Limb (tissue), 2 donors: ENCODE data around the gene CFAP92.

Experiments
- DNase-seq, 2 donors: peaks; one replicate each; pipeline ENCODE4 v3.0.0-alpha.2; 2016; ENCODE audit errors: extremely low spot score in 2 of 2

CFAP92 gene

DNA sequence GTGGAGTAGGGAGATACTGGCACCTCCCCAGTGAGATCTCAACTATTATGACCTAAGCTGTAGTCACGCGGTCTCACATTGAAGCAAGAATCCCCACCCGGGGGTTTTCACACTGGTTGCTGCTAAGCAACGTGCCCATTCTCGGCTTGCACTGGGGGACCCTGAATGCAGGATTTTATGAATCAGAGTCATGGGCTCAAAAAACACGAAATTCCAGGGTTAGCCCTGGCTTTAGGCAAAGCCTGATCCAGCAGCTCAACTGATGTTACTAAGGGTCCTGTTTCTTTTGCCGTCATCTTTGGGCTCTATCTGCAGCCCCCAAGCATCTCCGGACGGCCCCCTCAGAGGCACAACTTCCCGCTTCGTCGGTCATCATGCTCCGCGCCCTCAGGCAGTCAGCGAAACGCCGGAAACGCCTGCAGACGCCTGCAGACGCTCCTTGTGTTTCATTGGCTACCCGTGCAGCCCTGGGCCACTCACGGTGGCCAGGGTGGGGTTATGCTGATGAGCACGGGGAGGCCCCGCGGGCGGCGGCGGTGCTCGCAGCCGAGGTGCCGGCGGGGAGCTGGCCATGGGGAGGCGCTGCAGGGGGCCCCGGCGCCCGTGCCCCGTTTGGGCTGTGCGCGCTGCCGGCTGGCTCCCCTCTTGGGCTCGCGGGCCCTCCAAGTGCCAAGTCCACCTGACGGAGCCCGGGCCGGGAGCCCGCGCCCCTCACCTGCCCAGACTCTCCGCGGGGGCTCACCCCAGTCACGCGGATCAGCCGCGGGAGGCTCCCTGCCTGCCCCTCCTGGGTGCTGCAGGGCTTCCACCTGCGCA lies 33.1 kb upstream of the CFAP92 start:
- peak; percentile 75 to 87 for DNase-seq

DNA sequence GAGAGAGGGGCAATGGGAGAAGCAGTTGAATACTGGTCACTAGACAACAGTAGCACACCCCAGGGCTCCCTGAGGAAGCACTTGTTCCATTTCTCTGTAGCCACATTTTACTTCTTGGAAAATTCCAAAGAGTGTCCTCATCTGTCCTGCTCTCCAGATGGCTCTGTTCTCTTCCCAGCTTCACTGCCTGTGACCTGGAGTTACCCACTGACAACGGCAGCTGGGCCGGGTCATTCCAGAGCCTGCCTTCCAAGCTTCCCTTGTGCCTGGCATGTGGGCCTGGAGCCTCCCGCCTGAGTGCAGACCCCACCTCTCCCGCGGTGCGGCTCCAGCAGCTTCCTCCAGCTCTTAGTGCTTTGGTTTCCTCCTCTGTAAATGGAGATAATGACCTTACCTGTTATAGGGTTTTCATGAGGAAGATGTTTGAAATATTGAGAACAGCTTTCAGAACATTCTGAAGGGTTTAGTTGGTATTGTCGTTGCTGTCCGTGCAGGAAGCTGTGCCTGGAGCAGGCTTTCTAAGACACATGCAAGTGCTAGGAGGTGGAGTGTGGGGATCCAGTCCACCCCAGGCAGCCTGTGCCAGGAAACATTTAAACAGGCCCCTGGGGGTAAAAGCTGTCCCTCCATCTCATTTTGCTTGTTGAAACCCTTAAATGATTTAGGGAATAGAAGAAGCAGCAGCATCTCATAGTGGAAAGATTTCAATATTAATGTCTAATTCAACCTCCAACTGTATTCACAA lies 32.0 kb upstream of the CFAP92 start:
- peak in 1 of 2 donors; percentile 24 for DNase-seq

DNA sequence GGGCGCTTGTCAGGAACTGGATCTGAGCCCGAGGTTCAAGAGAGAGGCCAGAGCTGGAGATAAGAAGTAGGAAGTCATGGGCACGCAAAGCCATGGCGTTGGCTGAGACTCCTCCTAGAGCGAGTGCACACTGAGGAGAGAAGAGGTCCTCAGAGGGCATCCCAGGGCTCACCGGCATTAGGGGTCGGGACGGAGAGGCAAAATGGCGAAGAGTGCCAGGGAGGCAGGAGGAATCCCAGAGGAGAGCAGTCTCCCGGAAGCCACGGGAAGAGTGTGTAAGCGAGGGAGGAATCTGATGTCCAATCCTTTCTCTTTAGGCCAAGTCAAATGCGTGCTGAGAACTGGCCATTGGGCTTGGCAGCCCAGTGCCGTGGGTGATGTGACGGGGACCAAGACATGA lies 31.2 kb upstream of the CFAP92 start:
- DNase-seq: peak in 1 of 2 donors; percentile 20

DNA sequence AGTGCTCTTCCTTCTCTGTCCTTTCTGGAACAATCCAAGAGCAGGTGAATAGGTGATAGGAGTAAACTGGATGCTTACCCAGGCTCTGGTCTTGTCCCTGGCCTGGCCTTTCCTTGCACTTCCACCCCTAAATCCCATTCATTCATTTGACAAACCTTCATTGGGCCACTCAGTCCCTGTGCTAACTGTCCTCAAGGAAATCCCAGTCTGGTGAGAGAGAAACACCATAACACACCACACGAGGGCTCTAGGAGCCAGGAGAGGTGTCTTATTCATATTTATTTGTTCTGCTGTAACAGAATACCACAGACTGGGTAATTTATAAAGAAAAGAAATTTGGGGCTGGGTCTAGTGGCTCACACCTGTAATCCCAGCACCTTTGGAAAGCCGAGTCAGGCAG lies 30.0 kb upstream of the CFAP92 start:
- DNase-seq: no peak

DNA sequence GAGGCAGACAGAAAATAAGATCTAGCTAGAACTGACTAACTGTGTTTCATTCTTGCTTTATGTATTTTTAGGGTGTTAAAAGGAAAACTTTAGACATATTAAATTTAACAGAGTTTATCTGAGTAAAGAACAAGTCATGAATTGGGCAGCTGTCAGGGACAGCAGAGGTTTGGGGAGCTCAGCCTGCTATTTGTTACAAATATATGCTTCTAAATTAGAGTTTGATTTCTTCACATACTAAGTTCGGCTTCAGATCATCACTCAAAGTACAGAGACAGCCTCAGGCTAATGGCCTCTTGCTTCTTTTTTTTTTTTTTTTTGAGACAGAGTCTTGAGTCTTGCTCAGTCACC lies 29.1 kb upstream of the CFAP92 start:
- no peak for DNase-seq

DNA sequence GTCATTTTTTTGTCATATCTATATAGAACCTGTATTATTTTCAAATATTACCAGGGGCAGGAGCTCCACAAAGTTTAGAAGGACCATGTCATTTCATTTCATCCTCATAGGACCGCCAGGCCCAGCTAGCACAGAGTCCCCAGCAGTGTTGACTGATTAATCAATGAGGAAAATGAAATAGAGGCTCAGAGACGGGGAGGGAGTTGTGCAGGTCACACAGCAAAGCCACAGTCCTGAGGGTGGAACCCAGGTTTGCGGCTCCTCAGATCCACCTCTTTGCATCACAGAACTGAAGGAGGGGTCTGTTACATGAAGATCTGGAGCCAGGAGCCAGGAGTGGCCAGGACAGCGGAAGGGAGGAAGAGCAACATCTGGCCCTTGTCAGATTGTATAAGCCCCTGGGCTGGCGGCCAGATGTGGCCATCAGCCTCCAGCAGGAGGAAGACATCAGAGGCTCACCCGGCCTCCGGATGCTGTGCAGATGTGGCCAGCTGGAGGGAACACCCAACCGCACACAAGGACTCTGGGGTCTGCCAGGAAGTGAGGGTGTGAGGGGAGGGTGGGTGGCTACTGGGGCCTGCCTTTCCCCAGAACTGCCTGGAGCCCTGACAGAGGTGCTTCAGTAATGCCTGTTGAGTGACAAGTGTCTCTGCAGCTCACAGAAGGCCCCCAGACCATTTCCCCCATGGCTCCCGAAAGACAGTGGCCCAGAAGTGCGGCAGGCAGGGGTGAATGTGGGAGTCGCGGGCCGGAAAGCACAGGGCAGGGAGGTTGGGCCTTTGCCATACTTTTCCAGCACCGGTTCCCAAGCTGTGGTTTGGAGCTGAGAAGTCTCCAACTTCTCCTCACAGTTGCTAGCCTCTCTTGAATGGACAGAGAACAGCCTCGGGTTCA lies 28.5 kb upstream of the CFAP92 start:
- peak; percentile 32 to 61 for DNase-seq

DNA sequence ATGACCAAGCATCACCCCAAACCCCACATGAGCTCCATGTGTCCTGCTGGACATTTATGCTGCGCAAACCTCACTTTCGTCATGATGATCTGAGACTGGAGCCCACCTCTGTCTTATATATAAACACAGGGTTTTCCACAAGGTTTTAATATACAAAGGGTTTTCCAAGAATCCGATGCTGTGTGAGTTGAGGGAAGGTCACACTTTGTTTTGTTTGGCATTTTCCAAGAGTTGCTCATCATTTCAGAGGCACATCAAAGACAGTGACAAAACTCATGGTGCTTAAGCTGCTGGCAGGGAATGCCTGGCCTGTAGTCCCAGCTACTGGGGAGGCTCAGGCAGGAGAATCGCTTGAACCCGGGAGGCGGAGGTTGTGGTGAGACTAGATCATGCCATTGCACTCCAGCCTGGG lies 27.3 kb upstream of the CFAP92 start:
- DNase-seq: no peak

DNA sequence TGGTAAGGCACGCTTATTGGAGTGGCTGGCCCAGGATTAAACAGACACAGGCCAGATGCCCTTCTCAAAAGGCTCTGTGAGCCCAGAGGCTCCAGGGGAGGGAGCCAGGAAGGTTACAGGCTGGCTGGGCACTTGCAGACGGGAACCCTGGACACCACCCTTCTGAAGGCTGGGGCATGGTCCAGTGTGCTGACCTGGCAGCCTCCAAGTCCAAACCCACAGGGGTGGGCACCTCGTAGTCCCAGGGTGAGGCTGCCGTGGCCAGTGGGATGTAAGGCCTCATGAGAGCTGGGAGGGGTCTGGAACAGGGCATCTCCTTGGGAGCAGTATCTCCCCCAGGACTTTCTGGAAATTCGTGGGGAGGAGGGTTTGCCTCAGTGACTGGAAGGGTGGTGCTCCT lies 26.8 kb upstream of the CFAP92 start:
- no peak for DNase-seq

DNA sequence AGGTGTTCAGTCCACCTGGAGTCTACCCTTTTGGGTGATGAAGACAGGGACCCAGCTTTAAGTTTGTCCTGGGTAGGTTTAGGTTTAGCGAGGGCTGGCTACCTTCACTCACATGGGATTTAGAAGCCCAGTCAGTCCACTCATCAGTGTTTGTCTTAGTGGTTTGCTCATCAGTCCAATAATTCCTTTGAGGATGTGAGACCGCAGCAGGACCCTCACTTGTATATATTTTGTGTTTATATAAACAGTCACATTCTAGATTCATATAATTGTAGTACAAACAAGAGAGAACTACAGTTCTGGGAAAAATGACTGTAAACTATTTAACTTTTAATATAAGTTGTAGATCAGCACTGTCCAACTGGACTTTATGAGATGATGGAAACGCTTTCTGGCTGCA lies 25.4 kb upstream of the CFAP92 start:
- DNase-seq: no peak

DNA sequence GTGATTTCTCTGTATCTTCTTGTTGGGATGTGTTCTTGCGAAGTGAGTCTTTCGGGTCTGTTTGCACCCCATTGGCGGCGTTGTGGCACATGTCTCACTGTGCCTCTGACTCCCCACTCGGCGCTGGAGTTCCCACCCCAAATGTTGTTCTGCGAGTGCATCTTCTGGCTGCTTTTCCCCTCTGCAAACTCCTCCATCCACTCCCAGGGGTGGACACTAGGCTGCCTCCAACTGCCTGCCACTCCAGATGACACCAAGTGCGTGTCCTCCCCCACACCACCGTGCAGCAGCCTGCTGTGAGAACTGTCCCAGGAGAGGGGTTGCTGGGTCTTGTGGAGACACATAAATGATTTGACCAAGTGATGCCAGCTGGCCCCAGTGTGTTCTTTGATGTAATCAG lies 24.9 kb upstream of the CFAP92 start:
- DNase-seq: no peak

DNA sequence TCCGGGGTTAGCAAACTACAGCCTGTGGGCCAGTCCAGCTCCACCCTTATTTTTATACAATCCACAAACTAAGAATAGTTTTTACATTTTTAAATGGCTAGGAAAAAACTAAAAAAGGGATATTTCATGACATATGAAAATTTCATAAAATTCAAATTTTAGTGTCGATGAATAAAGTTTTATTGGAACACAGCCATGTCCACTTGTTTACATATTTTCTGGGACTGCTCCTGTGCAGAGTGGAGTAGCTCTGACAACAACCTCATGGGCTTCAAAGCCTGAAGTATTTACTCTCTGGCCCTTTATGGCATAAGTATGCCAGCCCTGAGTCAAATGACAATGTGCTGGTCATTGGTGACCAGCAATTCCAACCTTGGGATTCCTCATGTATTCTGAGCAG lies 24.4 kb upstream of the CFAP92 start:
- no peak for DNase-seq

DNA sequence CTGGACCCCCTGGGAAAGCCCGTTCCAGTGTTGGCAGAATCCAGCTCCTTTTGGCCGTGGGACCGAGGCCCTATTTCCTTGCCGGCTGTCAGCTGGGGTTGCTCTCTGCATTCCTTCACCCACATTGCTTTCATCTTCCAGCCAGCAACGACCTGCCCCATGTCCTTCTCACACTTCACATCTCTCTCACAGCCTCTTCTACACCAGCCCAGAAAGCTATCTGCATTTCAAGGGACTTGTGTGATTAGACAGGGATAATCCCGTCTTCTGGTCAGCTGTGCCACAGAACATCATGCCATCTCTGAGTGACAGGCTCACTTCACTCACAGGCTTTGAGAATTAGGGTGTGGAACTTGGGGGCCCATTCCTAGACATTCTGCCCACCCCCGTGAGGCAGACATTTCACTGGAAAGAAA lies 23.6 kb upstream of the CFAP92 start:
- DNase-seq: no peak

DNA sequence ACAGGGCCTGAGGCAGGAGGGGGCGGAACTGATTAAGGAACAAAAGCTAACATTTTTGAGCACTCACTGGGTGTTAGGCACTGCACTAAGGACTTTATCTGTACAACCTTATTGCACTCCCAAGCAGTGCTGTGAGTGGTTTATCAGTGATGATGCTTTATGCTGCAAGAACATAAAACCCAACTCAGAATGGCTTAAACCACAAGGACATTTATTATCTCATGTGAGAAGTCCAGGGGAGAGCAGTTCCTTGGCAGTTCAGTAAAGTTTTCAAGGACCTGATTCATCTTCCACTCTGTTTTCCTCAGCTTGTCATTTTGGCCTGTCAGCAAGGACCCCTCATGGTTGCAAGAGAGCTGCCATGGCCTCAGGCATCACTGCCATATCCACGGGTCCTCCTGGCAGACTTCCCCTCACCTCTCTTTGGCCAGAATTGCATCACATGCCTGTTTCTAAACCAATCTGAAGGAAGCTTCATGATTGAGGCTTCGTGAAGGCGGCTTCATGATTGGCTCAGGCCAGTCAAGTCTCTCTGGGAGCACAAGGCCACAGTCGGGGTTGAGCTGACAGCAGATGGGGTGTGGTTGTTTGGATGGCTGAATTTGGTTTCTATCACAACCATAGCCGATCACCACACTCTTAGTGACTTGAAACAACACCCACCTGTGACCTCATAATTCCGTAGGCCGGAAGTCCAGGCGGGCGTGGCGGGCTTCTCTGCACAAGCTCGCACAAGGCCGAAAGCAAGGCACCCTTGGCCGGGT lies 23.0 kb upstream of the CFAP92 start:
- no peak for DNase-seq

DNA sequence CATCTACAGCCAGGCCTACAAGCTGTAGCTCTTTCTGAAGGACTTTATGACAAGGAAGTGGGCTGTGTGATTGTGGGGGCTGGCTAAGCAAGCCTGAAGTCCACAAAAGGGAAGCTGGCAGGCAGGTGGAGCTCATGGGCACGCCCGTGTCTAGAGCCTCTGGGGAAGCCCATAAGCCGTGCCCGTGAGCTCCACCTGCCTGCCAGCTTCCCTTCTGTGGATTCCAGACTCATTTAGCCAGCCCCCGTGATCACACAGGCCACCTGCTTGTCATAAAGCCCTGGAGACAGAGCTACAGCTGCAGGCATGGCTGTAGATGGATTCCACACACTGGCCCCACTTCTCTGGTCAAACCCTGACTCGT lies 22.5 kb upstream of the CFAP92 start:
- no peak for DNase-seq

DNA sequence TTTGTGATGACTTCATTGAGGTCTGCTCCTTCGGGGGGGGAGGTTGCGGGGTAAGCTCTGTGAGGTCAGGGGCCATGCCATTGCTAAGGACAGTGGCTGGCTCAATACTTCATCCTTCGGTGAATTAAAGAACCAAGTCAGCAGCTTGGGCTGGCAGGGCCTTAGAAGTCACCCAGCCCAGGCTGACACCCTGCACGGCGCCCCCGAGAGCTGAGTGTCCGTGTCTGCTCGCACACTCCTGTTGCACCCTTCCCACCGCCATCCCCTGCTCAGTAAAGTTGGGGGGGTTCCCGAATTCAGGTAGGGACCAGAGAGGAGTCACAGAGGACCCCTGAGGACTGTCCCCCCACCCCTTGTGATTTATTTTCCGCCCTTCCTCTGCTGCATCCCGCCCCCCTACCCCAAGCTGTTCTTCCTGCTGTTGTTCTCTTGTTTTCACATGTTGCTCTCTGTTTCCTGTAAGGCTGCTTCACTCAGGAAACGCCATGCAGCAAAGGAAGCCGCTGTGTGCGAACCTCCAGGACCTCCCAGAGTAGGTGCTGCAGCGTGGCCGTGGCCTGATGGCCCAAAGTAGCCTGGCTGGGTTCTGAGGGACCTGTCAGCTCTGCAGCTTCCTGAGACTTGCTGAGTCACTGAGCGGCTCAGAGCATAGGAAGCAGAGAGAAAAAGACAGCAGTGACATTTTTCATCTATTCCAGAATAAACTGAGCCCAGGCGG lies 21.7 kb upstream of the CFAP92 start:
- DNase-seq: no peak

DNA sequence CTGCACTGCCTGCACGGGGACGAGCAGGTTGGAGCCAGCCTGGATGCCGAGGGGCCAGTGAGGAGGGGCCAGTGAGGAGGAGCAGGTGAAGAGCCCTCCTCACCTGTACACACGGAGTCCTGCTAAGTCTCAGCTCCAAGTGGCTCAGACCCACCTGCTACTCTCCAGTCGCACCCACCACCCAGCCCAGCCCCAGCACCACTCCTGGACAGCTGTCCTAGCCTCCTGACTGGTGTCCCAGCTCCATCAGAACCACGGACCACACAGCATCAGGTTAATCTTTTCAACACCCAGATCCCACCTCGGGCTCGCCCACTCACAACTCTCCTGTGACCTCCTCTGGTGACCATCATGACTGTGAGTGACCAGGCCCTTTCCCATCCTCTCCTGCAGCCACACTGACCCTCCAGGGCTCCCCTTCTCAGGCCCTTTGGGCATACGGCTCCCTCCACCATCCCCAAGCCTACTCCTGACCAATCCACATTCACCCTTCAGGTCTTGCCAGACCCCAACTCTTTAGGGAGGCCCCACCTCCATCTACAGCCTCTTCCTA lies 21.0 kb upstream of the CFAP92 start:
- DNase-seq: no peak

DNA sequence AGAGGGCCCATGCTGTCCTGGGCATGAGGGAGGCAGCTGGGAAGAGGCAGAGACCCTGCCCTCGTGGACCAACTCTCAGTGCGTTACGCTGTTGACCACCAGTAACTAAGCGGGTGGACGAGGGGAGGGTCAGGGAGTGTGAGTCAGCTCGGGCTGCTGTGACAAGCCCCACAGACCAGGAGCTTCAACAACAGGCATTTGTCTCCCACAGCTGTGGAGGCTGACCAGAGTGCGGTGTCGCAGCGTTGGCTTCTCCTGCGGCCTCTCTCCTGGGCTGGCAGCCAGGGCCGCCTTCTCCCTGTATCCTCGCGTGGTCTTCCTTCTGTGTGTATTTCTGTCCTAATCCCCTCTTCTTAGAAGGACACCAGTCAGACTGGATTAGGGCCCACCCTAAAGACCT lies 20.3 kb upstream of the CFAP92 start:
- no peak for DNase-seq

DNA sequence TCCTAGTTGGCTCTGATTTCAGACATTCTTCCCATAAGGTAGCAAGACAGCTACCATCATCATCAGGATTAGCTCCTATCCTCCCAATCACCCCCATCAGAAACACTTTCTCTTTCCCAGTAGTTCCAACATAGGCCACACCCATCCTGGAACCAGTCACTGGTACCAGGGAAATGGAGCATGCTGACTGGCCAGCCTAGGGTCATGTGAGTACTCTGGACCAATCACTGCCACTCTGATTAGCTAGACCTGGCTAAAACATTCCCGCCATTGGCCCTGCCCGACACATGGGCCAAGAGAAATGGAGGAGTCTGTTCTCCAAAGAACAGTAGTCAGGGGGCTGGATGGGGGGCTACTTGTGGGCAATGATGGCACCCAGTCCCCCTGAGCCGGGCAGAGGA lies 19.6 kb upstream of the CFAP92 start:
- no peak for DNase-seq

DNA sequence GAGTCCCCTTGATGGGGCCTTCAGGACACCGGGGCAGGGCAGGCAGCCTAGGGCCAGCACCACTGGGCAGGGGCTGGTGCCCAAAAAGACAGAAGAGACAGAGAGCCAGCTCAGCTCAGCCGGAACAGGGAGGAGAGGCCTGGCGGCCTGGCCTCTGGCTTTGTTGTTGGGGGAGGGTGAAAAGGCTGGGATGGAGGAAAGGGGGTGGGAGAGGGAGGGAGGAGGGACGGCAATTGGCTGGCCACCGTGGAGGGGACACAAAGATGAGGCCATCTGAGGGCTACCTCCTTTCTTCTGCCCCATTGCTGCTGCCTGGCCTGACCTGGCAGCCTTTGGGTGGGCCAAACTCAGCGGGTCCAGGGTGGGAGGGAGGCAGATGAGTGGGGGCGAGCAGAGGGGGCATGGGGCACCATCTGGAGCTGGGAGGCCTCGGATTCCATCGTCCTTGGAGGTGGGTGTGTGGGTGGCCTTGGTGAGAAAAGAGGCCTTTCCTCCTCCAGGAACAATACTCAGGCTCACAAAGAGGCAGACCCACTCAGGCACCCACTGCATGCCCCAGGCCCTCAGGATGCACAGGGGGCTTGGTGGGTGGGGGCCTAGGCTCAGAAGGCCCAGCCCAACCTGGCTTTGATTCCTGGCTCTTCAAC lies 16.6 kb upstream of the CFAP92 start:
- DNase-seq: no peak

DNA sequence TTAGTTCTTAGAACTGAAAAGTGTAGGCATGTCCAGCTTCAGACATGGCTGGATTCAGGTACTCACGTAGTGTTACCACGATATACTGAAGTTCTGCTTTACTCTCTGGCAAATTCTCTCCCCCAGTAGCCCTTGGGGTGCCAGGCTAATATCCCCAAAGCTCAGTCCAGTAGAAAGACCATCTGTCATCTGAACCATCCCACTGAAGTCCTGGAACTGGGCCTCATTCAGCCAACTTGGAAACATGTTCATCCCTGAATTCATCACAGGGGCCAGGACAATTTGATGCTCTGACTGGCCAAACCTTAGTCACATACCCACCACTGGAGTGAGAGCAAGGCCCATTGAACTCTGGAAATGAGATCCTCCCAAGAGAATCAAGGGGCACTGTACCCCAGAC lies 15.4 kb upstream of the CFAP92 start:
- DNase-seq: no peak
